Measurements from ENCODE around the gene C11orf58. TPM values are rescaled to one million over a fixed set of nuclear protein-coding genes. Genes with fewer than 3 reads are reported as not detected.

C11orf58 gene
- total and polyA plus RNA-seq, 2 donors from 2014 or later, result 113 to 117 TPM

- H3K36me3 ChIP-seq (ENCODE audit: control insufficient read depth in 2 of 3, insufficient read depth in 3 of 3, low read length in 3 of 3), result peaks cover 0 to 13% (median 10%) of the 10 kb centered on the region in 3 donors
- no peaks in the 10 kb centered on the region for H3K9me3 ChIP-seq (ENCODE audit: control insufficient read depth in 2 of 3, insufficient read depth in 1 of 3, low read length in 3 of 3)
- no peak overlapping the region for H3K4me3 ChIP-seq (ENCODE audit: low read length in 3 of 3)
- no peak for TF ChIP-seq CTCF (IDR thresholded peaks at IDR 0.05; ENCODE audit: borderline replicate concordance, extremely low read depth, insufficient read depth)
- H3K9ac ChIP-seq (ENCODE audit: low read length in 3 of 3), result no peak overlapping the region
- H3K4me1 ChIP-seq (ENCODE audit: control insufficient read depth in 2 of 3, insufficient read depth in 2 of 3, low read depth in 1 of 3, low read length in 3 of 3), result peaks cover 0 to 2% (median under 1%) of the 10 kb centered on the region in 3 donors
- FAIRE-seq (no peak), DNase-seq (no peak)
- H3K27me3 ChIP-seq (ENCODE audit: control insufficient read depth, insufficient read depth, low read length), result no peaks in the 10 kb centered on the region
- no peak overlapping the region for H3K27ac ChIP-seq (ENCODE audit: low read depth in 2 of 2, low read length in 2 of 2)
- intact Hi-C loops (cut with DNase I), result no loop called here
Observed at GRCh38 chr11:16780146-16780545, 41.7 kb downstream of the C11orf58 start.

DNA sequence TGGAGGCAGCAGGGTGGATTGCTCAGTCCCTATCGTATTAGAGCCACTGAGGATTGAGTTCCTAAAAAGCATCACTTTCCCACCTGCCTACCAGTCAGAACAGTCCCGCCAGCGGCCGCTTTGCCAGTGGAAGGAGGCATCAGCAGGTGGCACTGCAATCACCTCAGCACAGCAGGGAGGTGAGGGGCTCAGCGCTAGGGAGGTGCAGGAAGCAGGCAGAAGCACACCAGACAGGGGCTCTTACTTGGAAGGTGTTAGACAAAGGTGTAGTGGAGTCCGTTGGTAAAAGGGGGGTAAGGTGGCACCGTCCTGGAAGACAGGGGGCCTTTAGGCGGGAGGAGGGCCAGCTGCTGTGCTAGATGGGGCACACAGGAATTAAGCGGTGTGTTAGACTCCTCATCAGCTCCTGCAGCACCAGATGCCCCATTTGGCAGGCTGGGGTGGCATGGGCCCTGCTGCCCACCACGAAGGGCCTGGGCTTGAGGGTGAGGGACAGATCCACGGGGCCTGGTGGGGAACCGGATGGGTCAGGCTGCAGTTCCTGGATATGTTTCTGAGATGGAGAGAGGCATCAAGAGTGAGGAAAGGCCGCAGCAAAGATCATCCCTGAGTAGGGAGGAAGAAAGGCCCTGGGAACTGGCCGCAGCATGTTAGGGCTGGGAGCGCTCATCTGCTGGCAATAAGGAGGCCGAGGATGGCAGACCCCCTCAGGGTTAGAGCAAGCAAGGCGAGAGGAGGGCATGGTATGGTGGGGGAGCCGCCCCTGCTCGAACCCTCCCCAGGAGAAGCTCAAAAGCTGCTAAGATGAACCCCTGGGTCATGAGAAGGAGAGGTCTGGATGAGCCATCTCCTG, 42.5 kb downstream of the C11orf58 start:
- H3K9ac ChIP-seq (ENCODE audit: low read length in 3 of 3), result no peak overlapping the region
- DNase-seq (no peak), FAIRE-seq (no peak)
- H3K4me3 ChIP-seq (ENCODE audit: low read length in 3 of 3), result no peak overlapping the region
- H3K4me1 ChIP-seq (ENCODE audit: control insufficient read depth in 2 of 3, insufficient read depth in 2 of 3, low read depth in 1 of 3, low read length in 3 of 3), result peaks cover 0 to 8% (median 4%) of the 10 kb centered on the region in 3 donors
- H3K9me3 ChIP-seq (ENCODE audit: control insufficient read depth in 2 of 3, insufficient read depth in 1 of 3, low read length in 3 of 3), result no peaks in the 10 kb centered on the region
- peaks cover 0 to 20% (median 10%) of the 10 kb centered on the region in 3 donors for H3K36me3 ChIP-seq (ENCODE audit: control insufficient read depth in 2 of 3, insufficient read depth in 3 of 3, low read length in 3 of 3)
- H3K27me3 ChIP-seq (ENCODE audit: control insufficient read depth, insufficient read depth, low read length), result no peaks in the 10 kb centered on the region
- no peak overlapping the region for H3K27ac ChIP-seq (ENCODE audit: low read depth in 2 of 2, low read length in 2 of 2)
- no peak for TF ChIP-seq CTCF (IDR thresholded peaks at IDR 0.05; ENCODE audit: borderline replicate concordance, extremely low read depth, insufficient read depth)
- intact Hi-C loops (cut with DNase I), result no loop called here

DNA sequence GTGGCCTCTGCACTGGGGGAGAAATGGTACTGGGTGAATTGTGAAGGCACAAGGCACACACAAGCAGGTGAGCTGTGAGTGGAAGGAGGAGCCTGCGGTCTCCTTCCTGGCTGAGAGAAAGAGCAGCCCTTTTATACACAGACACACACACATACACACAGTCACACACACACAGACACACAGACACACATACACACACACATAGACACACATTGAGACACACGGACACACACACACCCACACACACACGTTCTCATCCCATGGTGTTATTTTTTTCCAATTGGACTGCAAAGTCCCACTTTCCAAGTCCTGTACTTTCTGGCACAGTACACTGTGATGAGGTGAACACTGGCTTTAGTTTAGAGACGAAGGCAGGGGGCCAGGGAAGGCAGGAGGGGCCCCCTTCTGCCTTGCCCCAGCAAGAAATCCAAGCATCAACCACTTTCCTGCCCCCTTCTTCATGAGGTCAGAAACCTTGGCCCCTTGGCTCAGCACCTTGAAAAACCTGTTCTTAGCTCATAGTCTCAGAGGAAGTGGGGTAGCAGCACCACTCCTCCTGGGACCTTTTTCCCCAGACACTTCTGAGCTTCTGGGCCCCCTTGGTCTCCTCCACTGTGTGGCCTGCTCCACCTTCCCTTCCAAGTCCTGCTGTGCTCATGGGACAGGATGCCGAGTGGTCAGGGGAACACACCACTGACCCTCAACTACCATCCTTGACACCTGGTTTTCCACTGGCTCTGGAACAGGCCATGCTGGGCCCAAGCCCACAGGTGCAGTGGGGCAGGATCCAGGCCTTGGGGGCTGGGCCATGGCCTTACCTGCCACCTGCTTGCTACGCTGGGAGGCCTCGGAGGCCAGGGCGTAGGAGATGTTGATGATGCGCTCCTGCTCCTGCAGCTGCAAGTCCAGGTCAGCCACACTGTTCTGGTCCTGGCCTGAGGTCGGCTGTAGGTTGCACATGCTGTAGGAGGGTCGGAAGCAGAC, 43.8 kb downstream of the C11orf58 start:
- no peaks in the 10 kb centered on the region for H3K27me3 ChIP-seq (ENCODE audit: control insufficient read depth, insufficient read depth, low read length)

More for the DNA sequence above, 43.8 kb downstream of the C11orf58 start:
- DNase-seq, result no peak
- Histone ChIP-seq H3K9ac (ENCODE audit: low read length in 3 of 3) (no peak overlapping the region), H3K4me1 (ENCODE audit: control insufficient read depth in 2 of 3, insufficient read depth in 2 of 3, low read depth in 1 of 3, low read length in 3 of 3) (peaks cover 0 to 15% (median 7%) of the 10 kb centered on the region in 3 donors), H3K4me3 (ENCODE audit: low read length in 3 of 3) (no peak overlapping the region), H3K36me3 (ENCODE audit: control insufficient read depth in 2 of 3, insufficient read depth in 3 of 3, low read length in 3 of 3) (peaks cover 2 to 26% (median 12%) of the 10 kb centered on the region in 3 donors), H3K27ac (ENCODE audit: low read depth in 2 of 2, low read length in 2 of 2) (no peak overlapping the region), H3K9me3 (ENCODE audit: control insufficient read depth in 2 of 3, insufficient read depth in 1 of 3, low read length in 3 of 3) (no peaks in the 10 kb centered on the region)
- no peak for TF ChIP-seq CTCF (IDR thresholded peaks at IDR 0.05; ENCODE audit: borderline replicate concordance, extremely low read depth, insufficient read depth)
- FAIRE-seq, result no peak
- intact Hi-C loops (cut with DNase I), result no loop called here
